ENCODE data around the gene CEACAM16. TPM values are rescaled to one million over a fixed set of nuclear protein-coding genes. Genes with fewer than 3 reads are reported as not detected.

CEACAM16 gene
- polyA plus RNA-seq, 1 donor (not counting 4 experiments of a cell fraction or from before 2014, with no cell fraction given) = not detected

DNA sequence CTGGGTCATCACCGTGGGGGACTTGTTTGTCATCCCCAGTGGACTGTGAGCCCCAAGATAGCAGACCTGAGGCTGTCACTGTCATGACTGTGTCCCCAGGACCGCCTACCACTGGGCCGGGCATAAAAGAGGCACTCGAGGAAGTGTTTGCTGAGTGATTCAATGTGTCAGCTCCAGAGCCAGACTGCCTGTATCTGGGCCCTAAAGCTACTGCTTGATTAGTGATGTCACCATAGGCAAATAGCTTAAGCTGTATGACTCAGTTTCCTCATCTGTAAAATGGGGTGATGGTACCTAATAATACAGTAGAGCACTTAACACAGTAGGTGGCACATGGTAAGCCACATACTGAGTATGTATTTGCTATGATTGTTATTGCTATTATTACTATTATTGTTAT is 38.9 kb upstream of the CEACAM16 start:
- Histone ChIP-seq H2AFZ (ENCODE audit: control insufficient read depth, low read length) (no peak overlapping the region), H3K36me3 (ENCODE audit: control insufficient read depth in 2 of 2, extremely low read depth in 1 of 2, insufficient read depth in 2 of 2, low read length in 2 of 2) (peaks cover 26 to 64% of the 10 kb centered on the region in 2 experiments), H3K27me3 (ENCODE audit: control insufficient read depth, extremely low read depth, insufficient read depth, low read length) (no peaks in the 10 kb centered on the region), H3K27ac (ENCODE audit: control insufficient read depth, insufficient read depth, low read length) (no peak overlapping the region), H3K4me1 (ENCODE audit: control insufficient read depth, extremely low read depth, insufficient read depth, low read length) (no peaks in the 10 kb centered on the region), H4K20me1 (ENCODE audit: control insufficient read depth, extremely low read depth, insufficient read depth, low read length) (peaks cover 5% of the 10 kb centered on the region), H3K9ac (ENCODE audit: control insufficient read depth, extremely low read depth, insufficient read depth, low read length) (no peak overlapping the region), H3K4me3 (ENCODE audit: control insufficient read depth in 2 of 3, extremely low read depth in 1 of 3, insufficient read depth in 2 of 3, low read depth in 1 of 3, low read length in 3 of 3) (no peak overlapping the region), H3K4me2 (ENCODE audit: control insufficient read depth, extremely low read depth, insufficient read depth, low read depth, low read length) (no peak overlapping the region), H3K79me2 (ENCODE audit: control insufficient read depth, insufficient read depth, low read length) (no peaks in the 10 kb centered on the region), H3K9me1 (ENCODE audit: control insufficient read depth, extremely low read depth, insufficient read depth, low read length) (no peaks in the 10 kb centered on the region), H3K9me3 (ENCODE audit: control insufficient read depth, low read depth, low read length) (no peaks in the 10 kb centered on the region)
- dilution Hi-C loops (cut with MboI; ENCODE audit: extremely low pct_ligation_motif_present, low sequenced_read_pairs) = no loop called here
- no peak for DNase-seq (ENCODE audit: low read depth, low spot score)
- no peak for FAIRE-seq
- TF ChIP-seq, protein P1, sequence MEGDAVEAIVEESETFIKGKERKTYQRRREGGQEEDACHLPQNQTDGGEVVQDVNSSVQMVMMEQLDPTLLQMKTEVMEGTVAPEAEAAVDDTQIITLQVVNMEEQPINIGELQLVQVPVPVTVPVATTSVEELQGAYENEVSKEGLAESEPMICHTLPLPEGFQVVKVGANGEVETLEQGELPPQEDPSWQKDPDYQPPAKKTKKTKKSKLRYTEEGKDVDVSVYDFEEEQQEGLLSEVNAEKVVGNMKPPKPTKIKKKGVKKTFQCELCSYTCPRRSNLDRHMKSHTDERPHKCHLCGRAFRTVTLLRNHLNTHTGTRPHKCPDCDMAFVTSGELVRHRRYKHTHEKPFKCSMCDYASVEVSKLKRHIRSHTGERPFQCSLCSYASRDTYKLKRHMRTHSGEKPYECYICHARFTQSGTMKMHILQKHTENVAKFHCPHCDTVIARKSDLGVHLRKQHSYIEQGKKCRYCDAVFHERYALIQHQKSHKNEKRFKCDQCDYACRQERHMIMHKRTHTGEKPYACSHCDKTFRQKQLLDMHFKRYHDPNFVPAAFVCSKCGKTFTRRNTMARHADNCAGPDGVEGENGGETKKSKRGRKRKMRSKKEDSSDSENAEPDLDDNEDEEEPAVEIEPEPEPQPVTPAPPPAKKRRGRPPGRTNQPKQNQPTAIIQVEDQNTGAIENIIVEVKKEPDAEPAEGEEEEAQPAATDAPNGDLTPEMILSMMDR (optimal IDR thresholded peaks at IDR 0.05 in 1 of 3, IDR thresholded peaks at IDR 0.05 in 1 of 3, conservative IDR thresholded peaks at IDR 0.05 in 1 of 3; ENCODE audit: extremely low read depth in 1 of 3, insufficient read depth in 2 of 3, low read length in 3 of 3) = no peak
- TF ChIP-seq EZH2 (IDR thresholded peaks at IDR 0.05; ENCODE audit: low read length) = no peak

DNA sequence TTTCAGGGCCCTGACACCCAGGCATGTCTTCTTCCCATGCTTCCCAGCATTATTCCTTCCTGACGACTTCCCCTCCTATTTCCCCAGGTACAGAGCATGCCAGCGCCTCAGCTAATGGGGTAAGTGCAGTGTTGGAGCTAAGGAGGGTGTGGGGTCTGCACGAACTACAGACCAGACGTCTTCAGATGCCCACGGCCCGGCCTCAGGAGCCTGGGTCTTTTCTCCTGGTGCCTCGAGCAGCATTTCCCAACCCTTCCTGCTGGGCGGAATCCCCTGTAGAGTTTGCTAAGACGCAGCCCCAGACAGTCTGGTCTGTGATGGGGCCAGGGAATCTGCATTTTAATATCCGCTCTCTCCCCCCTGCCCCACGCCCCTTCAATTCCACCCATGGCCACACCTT is 37.7 kb upstream of the CEACAM16 start:
- DNase-seq (ENCODE audit: low read depth, low spot score) (no peak), FAIRE-seq (no peak)
- dilution Hi-C loops (cut with MboI; ENCODE audit: extremely low pct_ligation_motif_present, low sequenced_read_pairs) = no loop called here
- no peaks in the 10 kb centered on the region for H3K9me3 ChIP-seq (ENCODE audit: control insufficient read depth, low read depth, low read length)
- H3K9me1 ChIP-seq (ENCODE audit: control insufficient read depth, extremely low read depth, insufficient read depth, low read length) = no peaks in the 10 kb centered on the region
- no peak for TF ChIP-seq EZH2 (IDR thresholded peaks at IDR 0.05; ENCODE audit: low read length)
- TF ChIP-seq, protein P1 (optimal IDR thresholded peaks at IDR 0.05 in 1 of 3, IDR thresholded peaks at IDR 0.05 in 1 of 3, conservative IDR thresholded peaks at IDR 0.05 in 1 of 3; ENCODE audit: extremely low read depth in 1 of 3, insufficient read depth in 2 of 3, low read length in 3 of 3) = no peak
- H2AFZ ChIP-seq (ENCODE audit: control insufficient read depth, low read length) = no peak overlapping the region
- H3K36me3 ChIP-seq (ENCODE audit: control insufficient read depth in 2 of 2, extremely low read depth in 1 of 2, insufficient read depth in 2 of 2, low read length in 2 of 2) = peaks cover 23 to 57% of the 10 kb centered on the region in 2 experiments
- no peaks in the 10 kb centered on the region for H3K27me3 ChIP-seq (ENCODE audit: control insufficient read depth, extremely low read depth, insufficient read depth, low read length)
- peaks cover 4% of the 10 kb centered on the region for H4K20me1 ChIP-seq (ENCODE audit: control insufficient read depth, extremely low read depth, insufficient read depth, low read length)
- H3K9ac ChIP-seq (ENCODE audit: control insufficient read depth, extremely low read depth, insufficient read depth, low read length) = no peak overlapping the region
- no peak overlapping the region for H3K4me2 ChIP-seq (ENCODE audit: control insufficient read depth, extremely low read depth, insufficient read depth, low read depth, low read length)
- no peaks in the 10 kb centered on the region for H3K79me2 ChIP-seq (ENCODE audit: control insufficient read depth, insufficient read depth, low read length)
- no peak overlapping the region for H3K4me3 ChIP-seq (ENCODE audit: control insufficient read depth in 2 of 3, extremely low read depth in 1 of 3, insufficient read depth in 2 of 3, low read depth in 1 of 3, low read length in 3 of 3)
- no peaks in the 10 kb centered on the region for H3K4me1 ChIP-seq (ENCODE audit: control insufficient read depth, extremely low read depth, insufficient read depth, low read length)
- no peak overlapping the region for H3K27ac ChIP-seq (ENCODE audit: control insufficient read depth, insufficient read depth, low read length)
